Ecto neural progenitor cell (in vitro differentiated cells): ENCODE results near the gene LPO.

Experiments
- DNase-seq: peaks from one replicate; pipeline ENCODE4 v3.0.0-alpha.2; 2018; ENCODE audit warnings: low spot score

LPO gene

DNA sequence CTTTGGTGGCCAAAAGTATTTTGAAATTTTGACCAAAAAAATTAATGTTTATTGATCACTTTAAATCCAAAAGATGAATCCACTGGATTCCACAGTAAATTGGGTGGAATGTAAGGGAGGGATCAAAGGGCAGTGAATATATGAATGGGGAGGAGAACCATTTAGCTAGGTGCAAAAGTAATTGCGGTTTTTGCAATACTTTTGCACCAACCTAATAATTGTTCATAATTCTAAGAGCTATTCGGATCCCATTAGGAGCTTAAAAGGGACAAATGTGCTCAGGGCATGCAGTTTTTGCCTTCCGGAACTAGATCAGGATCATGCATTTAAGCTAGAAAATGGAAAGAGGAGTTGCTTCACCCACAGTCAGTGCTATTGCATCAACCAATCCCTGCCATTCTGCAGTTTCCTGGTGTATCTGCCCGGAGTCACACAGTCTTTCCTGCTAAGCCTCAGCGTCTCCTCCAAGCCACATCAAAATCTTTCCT lies at the start of gene LPO:
TSS of gene LPO (plus strand) at position 438 of the 488 bp plus-strand sequence. CDS start 4,396 bp downstream, outside the sequence.
- no peak for DNase-seq

GRCh38 chr17:58189436-58190146 lies 48.8 kb upstream of the LPO start:
- no peak for DNase-seq

DNA sequence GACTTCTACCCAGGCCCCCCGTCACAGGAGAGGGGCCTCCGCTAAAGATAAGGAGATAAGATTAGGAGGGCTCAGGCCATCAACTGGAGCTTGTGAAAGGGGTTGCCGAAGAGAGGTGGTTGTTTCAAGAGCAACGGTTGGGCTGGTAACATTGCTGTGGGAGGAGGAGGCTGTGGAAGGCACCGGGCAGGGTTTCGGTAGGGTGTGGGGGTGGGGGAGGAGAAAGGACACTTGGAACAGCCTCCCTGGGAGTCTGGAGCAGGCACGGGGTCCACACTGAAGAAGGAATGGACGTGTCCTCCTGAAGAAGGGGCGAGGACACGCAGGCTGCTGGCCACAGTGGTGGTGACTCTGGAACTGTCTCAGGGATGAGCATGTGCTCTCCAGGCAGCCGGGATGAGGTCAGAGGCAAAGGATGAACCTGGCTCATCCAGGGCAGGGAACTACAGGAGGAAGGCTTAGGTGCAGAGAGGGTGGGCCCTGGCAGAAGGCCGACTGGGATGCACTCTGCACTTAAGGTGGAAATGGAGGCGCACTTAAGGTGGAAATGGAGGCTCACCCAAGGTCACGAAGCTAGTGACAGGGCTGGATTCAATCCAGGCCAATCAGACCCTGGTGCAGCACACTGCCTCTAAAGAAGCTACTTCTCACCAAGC lies 47.0 kb upstream of the LPO start:
- DNase-seq: no peak

GRCh38 chr17:58192612-58193011 lies 45.8 kb upstream of the LPO start, which contains the start of gene EPX:
TSS of gene EPX (plus strand) at chr17:58192726. CDS start at chr17:58192847, 121 bp downstream.
- DNase-seq: no peak

GRCh38 chr17:58193641-58194255 lies 44.6 kb upstream of the LPO start:
- DNase-seq: no peak

DNA sequence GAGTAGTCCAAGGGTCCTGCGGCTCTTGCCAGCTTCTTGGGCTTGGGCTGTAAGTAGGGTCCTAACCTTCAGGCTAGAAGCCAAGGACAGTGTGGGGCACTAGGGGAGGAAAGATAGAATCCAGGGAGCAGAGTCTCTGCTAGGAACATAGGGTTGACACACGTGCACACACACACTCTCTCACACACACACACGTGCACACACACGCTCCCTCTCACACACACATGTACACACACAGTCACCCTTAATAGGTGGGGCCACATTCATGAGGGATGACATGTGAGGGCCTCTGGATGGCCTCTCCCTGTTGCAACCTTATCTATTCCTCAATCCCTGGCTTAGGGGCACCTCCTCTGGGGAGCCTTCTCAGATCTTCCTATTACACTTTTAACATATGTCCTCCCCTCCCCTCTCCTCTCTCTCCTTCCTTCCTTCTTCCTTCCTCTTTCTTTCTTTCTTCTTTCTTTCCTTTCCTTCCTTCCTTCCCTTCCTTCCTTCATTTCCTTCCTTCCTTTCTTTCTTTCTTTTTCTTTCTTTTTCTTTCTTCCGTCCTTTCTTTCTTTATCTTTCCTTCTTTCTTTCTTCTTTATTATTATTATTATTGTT lies 42.8 kb upstream of the LPO start:
- no peak for DNase-seq

DNA sequence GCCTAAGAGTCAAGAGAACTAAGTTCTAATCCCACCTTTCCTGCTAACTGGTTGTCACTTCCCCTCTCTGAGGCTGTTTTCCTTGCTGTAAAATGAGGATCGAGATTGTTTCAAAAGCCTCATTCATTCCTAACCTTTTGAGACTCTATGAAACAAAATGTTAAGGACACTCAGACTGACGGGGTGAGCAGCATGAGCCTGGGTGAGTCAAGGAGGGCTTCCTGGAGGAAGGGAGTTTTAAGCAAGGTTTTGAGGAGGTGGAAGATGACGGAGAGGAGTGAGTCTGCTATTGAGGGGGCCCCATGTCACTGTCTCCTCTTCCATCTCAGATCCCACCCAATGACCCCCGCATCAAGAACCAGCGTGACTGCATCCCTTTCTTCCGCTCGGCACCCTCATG lies 41.8 kb upstream of the LPO start:
- no peak for DNase-seq

- DNase-seq: peak; percentile 80
Measured at GRCh38 chr17:58200024-58200633, 38.3 kb upstream of the LPO start.

- no peak for DNase-seq
Measured at GRCh38 chr17:58202859-58203258, 35.5 kb upstream of the LPO start.

DNA sequence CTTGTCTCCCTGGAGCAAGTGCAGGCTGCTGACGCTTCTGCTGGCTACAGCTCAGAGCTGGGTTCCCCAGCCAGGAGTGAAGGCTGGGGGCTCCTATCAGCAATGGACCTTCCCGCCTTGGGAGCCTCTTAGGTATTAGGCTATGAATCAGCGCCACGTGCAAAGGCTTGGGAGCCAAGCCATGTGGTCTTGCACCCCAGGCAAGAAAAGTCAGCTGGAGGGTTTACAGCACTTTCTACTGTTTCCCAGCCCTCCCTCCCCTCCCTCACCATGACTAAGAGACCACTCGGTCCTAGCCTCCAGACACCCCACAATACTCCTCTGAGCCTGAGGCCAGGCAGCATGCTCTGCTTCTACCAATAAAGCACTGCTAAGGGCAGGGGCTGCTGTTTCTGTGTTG lies 33.6 kb upstream of the LPO start:
- DNase-seq: no peak

DNA sequence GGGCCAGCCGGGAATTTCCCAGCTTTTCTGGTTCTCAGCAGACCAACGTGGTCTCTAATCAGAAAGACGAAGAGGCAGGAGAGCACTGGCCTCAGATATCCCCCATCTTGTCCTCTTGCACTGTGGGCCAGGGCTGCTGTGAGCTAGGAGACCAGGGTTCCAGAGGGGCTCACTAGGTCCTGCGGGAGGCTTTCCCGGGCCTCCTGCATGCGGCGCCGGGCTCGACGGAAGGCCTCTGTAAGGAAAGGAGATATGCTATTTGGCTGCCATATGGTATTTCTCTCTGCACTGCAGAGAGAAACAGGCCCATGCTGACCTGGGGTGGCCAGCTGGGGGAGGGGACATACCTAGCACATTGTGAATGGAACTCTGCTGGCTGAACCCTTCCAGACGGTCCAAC lies 32.4 kb upstream of the LPO start:
- DNase-seq: no peak

DNA sequence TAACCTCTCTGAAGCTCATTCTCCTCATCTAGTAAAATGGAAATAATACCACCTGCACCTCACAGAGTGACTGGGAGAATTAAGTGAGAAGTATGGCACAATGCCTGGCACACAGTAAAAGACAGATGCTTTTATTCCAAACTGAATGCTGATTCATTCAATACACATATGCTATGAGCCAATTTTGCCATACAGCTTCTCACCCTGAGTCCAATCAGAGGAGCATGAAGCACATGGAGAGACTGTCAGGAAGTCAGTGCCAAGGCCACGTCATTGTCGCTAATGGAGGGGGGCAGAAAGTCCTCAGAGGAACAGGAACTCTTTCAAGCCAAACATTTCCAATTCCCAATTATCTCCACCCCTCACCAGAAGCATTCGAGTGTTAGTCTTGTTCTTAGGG lies 30.9 kb upstream of the LPO start:
- no peak for DNase-seq

- no peak for DNase-seq
Measured at GRCh38 chr17:58208344-58208743, 30.0 kb upstream of the LPO start.

GRCh38 chr17:58210922-58211321 lies 27.5 kb upstream of the LPO start:
- no peak for DNase-seq

DNA sequence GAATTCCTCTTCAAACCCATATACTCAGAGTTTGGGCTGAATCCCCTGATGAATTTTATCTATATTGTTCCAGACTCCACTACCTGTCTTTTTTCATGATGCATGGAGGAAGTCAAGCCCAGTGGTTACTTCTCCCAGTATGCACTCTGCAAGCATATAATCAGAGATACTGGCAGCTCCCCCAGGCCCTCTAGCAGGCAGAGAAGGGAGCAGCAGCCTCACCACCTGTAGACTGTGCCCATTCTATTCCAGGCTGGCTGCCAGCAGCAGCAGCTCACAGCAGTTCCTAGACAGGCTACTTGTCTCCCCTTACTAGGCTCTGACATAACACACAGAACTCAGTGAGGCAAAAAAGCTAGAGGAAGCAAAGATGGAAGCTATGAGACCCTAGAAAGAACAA lies 22.7 kb upstream of the LPO start:
- no peak for DNase-seq

GRCh38 chr17:58217766-58218165 lies 20.6 kb upstream of the LPO start:
- no peak for DNase-seq

- DNase-seq: peak; percentile 100
Measured at GRCh38 chr17:58219007-58219788, 19.2 kb upstream of the LPO start, which contains the start of gene MKS1. TSS of gene MKS1 (minus strand) at chr17:58219255. CDS start at chr17:58219230, 25 bp downstream.

DNA sequence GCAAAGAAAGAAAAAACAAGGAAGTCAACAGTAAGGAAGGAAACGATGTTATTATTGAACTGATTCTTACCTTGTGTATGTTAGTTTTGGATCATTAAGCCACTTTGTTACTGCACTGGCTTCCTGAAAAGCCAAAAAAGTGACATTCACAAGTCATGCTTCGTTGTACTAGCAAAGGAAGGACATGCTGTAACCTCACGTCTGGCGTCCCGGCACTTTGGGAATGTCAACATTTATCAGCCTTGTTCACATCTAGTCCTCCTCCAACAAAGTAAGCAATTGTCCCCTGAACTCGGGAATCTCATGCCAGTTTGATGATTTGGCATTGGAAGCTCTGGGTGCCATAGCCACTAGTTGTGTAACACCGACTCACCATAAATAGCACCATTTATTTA lies 18.6 kb upstream of the LPO start:
- DNase-seq: no peak

GRCh38 chr17:58224315-58224714 lies 14.1 kb upstream of the LPO start:
- no peak for DNase-seq

GRCh38 chr17:58227733-58228132 lies 10.7 kb upstream of the LPO start:
- DNase-seq: no peak

- DNase-seq: no peak
Measured at GRCh38 chr17:58228679-58229078, 9.7 kb upstream of the LPO start.
